Urinary bladder (tissue), 4 donors: ENCODE results near the gene PLCXD1. TPM values are rescaled to one million over a fixed set of nuclear protein-coding genes. Genes with fewer than 3 reads are reported as not detected.
"Not testable (repeated sequence)": the region's sequence is repeated elsewhere in the genome, so short reads cannot be mapped to it uniquely, and the experiment has no call there.

Source experiments
- DNase-seq: peaks from one replicate; pipeline ENCODE4 v3.0.0-alpha.2; 2015; ENCODE audit errors: extremely low spot score
- H3K27ac ChIP-seq: one replicate; pipeline ENCODE4 v1.5.1; 2013; ENCODE audit warnings: low read depth, mild to moderate bottlenecking, moderate library complexity
- H3K36me3 ChIP-seq: one replicate; pipeline ENCODE4 v1.6.1; 2013; ENCODE audit warnings: mild to moderate bottlenecking, moderate library complexity; ENCODE audit not compliant: insufficient read depth
- H3K4me1 ChIP-seq: one replicate; pipeline ENCODE4 v1.6.1; 2013; ENCODE audit warnings: mild to moderate bottlenecking, moderate library complexity; ENCODE audit not compliant: insufficient read depth
- H3K4me3 ChIP-seq: one replicate; pipeline ENCODE4 v1.5.1; 2013; ENCODE audit warnings: low read depth, low read length
- WGBS: extraction: QIAGEN DNeasy Blood & Tissue Kit; methylation state at CpG from one replicate; pipeline ENCODE4 v1.1.7; 2013; 5-methylcytosine and 5-hydroxymethylcytosine counted together
- polyA plus RNA-seq: library from polyadenylated mRNA; stranded (reverse); fragments of 200-250 nt; gene quantifications from one replicate; pipeline ENCODE4 v1.2.3, GENCODE V29; 2013
- total RNA-seq: library from RNA; depleted of rRNA; stranded (reverse); fragments of >200 nt; gene quantifications from one replicate; pipeline ENCODE4 v1.2.3, GENCODE V29; 2014
- donor health status: healthy with polysubstance abuse.
- donor health status: healthy.

Gene PLCXD1
- total and polyA plus RNA-seq, 2 donors: 5.2 to 10.2 TPM

DNA sequence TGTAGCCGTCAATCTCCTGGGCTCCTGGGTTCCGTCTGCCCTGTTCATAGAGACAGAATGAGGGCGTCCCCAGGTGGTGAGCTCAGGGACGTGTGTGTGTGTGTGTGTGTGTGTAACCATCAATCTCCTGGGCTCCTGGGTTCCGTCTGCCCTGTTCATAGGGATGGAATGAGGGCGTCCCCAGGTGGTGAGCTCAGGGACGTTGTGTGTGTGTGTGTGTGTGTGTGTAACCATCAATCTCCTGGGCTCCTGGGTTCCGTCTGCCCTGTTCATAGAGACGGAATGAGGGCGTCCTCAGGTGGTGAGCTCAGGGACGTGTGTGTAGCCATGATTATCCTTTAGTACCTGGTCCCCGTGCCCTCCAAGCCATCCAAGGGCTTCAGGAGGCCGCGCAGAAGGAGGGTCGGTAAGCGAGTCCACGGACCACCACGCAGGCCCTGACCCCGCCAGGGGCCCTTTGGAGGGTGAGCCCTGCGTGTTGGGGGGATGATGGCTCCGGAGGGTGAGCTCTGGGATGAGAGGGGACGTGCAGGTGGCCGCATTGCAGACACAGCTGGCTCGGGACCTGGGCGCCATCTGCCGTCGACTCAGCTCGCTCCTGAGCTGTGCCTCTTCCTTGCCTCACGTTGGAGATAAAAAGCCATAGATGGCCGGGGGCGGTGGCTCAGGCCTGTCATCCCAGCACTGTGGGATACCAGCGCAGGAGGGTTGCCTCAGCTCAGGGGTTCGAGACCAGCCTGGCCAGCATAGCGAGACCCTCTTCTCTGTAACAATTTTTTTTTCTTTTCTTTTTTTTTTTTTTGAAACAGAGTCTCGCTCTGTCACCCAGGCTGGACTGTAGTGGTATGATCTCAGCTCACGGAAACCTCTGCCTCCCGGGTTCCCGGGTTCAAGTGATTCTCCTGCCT is 42.8 kb downstream of the PLCXD1 start:
- 80% methylated on average over 38 of the region's 38 CpGs for WGBS
- Histone ChIP-seq H3K27ac (no peak overlapping the region), H3K4me3 (no peak overlapping the region), H3K4me1 (no peaks in the 10 kb centered on the region), H3K36me3 (no peaks in the 10 kb centered on the region)
- no peak for DNase-seq

DNA sequence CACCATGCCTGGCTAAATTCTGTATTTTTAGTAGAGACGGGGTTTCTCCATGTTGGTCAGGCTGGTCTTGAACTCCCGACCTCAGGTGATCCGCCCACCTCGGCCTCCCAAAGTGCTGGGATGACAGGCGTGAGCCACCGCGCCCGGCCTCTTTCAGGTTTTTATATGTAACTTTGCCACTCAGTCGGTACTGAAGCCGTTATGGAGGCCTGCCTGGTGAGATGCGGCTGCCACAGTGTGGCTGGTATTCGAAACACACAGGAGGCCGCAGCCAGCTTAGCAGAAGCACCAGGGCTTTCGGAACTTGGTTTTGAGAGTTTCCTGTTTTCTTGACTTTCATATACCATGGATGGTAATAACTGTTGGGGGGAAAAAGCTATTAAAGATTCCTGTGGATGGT is 43.5 kb downstream of the PLCXD1 start:
- not testable (repeated sequence) for H3K4me1 ChIP-seq, H3K36me3 ChIP-seq, H3K27ac ChIP-seq, H3K4me3 ChIP-seq, DNase-seq
- WGBS: 87% methylated on average over 14 of the region's 14 CpGs

DNA sequence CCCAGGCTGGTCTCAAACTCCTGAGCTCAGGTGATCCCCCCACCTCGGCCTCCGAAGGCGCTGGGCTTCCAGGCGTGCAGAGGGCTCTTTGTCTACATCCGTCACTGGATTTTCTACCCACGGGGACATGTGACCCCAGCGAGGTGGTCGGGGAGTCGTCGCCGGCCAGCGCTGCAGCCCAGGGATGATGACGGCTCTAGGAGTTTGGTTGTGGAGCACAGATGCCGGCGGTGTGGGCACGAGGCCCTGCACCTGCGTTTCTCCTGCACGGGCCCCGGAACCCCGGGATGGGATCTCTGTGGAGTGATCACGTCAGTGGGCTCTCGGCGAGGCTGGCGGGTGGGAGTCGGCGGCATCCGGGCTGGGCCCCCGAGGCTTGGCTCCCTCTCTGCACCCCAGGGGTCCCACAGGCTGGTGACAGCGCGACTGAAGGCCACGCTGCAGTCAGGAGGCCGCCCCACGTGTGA is 46.5 kb downstream of the PLCXD1 start:
- H3K4me3 ChIP-seq: no peak overlapping the region
- H3K4me1 ChIP-seq: peaks cover 3% of the 10 kb centered on the region
- H3K27ac ChIP-seq: no peak overlapping the region
- no peak for DNase-seq
- 88% methylated on average over 33 of the region's 33 CpGs for WGBS
- H3K36me3 ChIP-seq: no peaks in the 10 kb centered on the region

DNA sequence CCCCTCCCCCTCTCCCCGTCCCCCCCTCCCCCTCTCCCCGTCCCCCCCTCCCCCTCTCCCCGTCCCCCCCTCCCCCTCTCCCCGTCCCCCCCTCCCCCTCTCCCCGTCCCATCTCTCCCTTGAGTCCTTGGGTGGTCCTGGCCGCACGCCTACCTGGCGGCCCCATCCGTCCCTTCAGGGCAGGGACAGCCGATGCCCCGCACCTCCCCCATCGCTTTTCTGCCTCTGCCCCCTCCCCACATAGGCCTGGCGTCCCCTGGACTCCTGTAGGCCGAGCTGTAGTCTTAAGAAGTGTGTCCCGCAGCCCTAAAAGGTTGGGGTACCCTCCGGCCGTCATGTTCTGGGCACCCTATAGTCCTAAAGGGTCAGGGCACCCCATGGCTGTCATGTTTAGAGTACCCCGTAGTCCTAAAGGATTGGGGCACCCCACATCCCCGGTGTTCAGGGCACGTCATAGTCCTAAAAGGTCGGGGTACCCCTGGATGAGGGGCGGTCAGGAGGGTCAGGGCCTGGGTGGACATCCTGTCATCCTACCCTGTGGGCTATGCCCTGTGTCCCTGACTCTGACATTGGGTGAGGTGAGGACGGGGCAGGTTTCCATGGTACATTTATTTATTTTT is 48.2 kb downstream of the PLCXD1 start:
- WGBS: 81% methylated on average over 18 of the region's 23 CpGs
- DNase-seq: no peak
- peaks cover 3% of the 10 kb centered on the region for H3K4me1 ChIP-seq
- H3K4me3 ChIP-seq: no peak overlapping the region
- H3K36me3 ChIP-seq: no peaks in the 10 kb centered on the region
- H3K27ac ChIP-seq: no peak overlapping the region

DNA sequence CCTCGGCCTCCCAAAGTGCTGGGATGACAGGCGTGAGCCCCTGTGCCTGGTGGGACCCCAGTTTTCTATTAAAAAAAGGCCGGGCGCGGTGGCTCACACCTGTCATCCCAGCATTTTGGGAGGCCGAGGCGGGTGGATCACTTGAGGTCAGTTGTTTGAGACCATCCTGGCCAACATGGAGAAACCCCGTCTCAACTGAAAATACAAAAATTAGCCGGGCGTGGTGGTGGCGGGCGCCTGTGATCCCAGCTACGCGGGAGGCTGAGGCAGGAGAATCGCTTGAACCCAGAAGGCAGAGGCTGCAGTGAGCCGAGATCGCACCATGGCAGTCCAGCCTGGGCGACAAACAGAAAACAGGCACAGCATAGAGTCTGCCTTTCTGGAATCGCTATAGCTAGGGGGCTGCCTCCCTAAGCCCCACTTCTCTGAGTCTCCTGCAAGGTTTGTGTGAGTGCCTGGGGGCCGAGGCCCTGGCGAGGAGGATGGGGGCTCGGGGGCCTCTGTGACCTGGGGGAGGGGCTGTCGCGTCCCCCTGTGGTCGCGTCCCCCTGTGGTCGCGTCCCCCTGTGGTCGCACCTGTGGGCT is 49.1 kb downstream of the PLCXD1 start:
- not testable (repeated sequence) for H3K4me1 ChIP-seq, H3K36me3 ChIP-seq, H3K27ac ChIP-seq, H3K4me3 ChIP-seq, DNase-seq
- 73% methylated on average over 29 of the region's 29 CpGs for WGBS

DNA sequence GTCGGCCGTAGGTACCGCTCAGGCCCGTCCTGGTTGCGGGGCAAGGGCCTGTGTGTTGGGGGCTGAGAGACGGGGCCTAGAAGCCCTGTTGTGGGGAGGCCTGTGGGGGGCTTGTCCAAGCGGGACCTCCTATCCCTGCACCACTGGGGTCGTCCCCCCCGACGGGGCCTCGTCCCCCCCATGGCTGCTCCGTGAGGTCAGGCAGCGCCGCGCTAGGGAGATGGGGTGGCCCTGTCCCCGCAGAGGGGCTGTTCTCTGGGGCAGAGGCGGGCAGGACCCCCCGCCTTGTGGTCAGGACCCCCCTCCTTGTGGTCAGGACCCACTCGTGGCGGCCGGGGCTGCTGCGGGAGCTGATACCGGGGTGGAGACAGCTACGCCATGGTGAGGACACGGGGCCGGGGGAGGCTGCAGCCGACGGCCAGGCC is 49.6 kb downstream of the PLCXD1 start:
- no peaks in the 10 kb centered on the region for H3K36me3 ChIP-seq
- peaks cover 3% of the 10 kb centered on the region for H3K4me1 ChIP-seq
- H3K4me3 ChIP-seq: peak overlapping the region; percentile 12
- DNase-seq: no peak
- 16% methylated on average over 28 of the region's 28 CpGs for WGBS
- H3K27ac ChIP-seq: no peak overlapping the region

DNA sequence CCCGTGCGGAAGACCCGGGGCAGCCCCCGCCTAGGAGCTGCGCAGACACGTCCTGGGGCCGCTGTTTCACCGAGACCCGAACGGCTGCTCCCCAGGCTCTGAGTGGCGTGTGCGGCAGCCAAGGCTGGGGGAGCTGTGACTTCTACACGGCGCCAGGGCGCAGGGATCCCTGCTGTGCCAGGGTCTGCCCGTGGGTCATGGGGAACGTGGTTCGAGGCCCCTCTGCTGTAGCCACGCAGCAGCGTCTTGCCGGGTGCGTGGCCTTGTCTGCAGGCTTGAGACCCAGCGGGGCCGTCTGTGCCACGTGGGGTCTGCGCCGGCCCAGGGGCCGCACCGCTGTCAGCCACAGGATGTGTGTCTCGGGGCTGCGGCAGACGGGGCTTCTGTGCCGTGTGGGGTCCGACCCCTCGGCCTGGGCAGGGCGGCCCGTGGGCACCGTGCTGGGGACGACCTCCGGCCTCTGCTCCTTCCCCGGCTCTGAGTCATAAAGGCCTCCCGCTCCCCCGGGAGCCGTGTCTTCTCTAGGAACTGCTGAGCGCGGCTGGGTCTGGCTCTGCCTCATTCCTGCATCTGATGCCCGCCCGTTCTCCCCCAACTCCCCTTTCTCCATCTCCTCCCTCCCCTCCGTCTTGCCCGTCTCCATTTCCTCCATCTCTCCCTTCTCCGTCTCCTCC is 50.1 kb downstream of the PLCXD1 start:
- H3K4me1 ChIP-seq: peaks cover 3% of the 10 kb centered on the region
- WGBS: 2% methylated on average over 51 of the region's 51 CpGs
- H3K36me3 ChIP-seq: peaks cover 2% of the 10 kb centered on the region
- no peak overlapping the region for H3K27ac ChIP-seq
- peak overlapping the region; percentile 12 for H3K4me3 ChIP-seq
- no peak for DNase-seq

DNA sequence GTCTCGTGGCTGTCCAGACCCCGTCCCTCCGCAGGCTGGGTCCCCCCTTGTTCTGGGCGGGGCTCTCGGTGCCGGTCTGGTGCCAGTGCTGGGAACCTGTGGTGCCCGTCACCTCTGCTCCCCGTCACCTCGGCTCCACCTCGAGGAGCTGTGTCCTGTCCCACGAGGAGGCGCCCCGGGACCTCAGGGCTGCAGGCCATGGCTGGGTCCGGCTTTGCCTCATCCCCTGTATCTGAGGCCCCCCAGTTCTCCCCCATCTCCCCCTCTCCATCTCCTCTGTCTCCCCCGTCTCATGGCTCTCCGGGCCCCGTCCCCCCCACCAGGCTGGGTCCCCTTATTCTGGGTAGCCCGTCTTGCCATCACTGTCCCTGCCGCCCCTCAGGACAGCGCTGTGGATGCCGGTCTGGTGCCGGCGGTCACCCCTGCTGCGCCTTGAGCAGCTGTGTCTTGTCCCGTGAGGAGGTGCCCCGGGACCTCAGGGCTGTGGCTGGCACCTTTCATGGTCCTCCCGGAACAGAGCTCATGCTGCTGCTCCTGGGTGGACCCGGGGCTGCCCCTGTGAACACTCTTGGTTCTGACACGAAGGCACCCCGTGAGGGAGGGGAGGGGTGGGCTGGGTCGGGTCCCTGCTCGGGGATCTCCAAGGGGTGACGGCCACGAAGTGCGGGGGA is 50.8 kb downstream of the PLCXD1 start:
- H3K36me3 ChIP-seq: peaks cover 3% of the 10 kb centered on the region
- H3K4me3 ChIP-seq: no peak overlapping the region
- no peak overlapping the region for H3K27ac ChIP-seq
- WGBS: 46% methylated on average over 34 of the region's 35 CpGs
- peaks cover 3% of the 10 kb centered on the region for H3K4me1 ChIP-seq
- no peak for DNase-seq

DNA sequence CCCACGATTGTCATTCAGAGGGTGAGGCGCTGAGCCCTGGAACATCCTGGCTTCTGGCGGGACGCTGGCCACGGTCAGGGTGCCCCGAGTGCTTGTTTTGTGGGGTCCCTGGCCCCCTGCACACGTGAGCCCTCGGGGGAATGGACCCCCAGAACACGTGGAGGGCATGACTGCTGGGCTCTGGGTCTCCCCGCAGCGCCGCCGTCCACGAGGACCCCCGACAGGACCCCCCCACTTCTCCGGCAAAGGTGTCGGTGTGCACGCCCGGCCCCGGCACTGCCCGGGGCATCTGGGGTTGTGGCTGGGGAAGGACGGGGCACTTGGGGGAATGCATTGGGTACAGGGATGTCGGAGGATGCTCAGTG is 51.3 kb downstream of the PLCXD1 start:
- Histone ChIP-seq H3K36me3 (peaks cover 3% of the 10 kb centered on the region), H3K4me3 (no peak overlapping the region), H3K4me1 (peaks cover 3% of the 10 kb centered on the region), H3K27ac (no peak overlapping the region)
- no peak for DNase-seq
- WGBS: 88% methylated on average over 23 of the region's 23 CpGs

DNA sequence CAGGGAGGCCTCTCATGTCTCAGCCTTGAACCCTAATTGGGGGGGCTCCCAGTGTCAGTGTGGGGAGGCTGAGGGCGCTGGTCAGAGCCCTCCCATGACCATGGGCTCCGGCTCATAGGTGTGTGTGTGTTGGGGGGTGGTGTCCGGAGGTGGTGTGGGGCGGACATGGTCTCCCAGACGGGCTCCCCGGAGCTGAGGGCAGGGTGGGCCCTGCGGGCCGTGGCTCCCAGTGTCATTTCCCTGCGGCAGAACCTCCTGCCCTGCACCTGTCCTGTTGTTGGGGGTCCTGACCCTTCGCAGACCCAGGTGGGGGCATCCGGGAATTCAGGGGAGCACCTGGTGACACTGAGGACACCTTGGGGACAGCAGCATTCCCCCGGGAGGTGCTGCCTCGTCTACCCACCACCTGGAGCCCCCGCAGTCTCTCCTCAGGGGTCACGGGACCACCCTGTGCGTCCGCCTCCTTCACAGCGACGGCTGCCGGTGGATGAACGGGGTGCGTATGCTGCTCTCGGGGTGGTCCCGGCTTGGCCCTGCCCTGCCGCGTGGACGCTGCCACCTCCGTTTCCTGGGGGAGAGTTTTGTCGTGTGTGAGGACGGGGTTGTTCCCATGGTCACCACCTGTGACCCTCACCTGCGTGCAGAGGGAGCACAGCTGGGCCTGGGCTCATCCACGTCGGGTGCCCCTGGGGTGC is 51.9 kb downstream of the PLCXD1 start:
- Histone ChIP-seq H3K4me3 (no peak overlapping the region), H3K4me1 (peaks cover 3% of the 10 kb centered on the region), H3K36me3 (peaks cover 3% of the 10 kb centered on the region), H3K27ac (no peak overlapping the region)
- no peak for DNase-seq
- 93% methylated on average over 33 of the region's 33 CpGs for WGBS

DNA sequence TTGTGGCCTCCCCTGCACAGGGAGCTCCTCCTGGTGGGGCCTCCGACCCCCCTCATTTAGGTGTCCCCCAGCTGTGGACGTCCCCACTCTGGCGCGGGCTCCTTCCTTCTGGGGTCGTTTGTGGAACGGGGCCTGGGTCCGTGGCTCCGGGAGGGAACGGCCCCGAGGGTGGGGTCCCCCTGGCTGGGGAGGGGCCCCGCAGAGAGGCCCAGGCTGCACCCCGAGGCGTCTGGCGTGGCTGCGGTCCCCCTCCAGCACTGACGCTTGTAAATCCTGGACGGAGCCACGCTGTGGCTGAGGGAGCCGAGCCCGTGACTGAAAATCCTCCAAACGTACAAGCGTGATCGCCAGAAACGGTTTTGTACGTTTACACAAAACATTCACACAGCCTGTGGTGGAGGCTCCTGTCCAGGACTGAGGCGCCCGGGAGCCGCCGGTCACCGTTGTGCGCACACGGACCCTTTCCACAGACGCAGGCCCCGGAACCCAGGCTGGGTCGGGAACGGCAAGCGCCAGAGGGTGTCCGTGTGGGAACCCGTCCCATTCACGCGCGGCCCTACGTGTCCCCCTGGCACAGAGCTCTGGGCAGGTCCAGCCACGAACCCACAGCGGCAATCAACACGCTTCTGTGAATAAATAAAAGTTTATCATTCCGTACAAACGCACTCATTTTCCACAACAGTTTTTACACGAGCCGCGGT is 52.6 kb downstream of the PLCXD1 start:
- Histone ChIP-seq H3K4me1 (peaks cover 3% of the 10 kb centered on the region), H3K36me3 (peaks cover 3% of the 10 kb centered on the region), H3K4me3 (no peak overlapping the region), H3K27ac (no peak overlapping the region)
- no peak for DNase-seq
- WGBS: 92% methylated on average over 51 of the region's 51 CpGs

DNA sequence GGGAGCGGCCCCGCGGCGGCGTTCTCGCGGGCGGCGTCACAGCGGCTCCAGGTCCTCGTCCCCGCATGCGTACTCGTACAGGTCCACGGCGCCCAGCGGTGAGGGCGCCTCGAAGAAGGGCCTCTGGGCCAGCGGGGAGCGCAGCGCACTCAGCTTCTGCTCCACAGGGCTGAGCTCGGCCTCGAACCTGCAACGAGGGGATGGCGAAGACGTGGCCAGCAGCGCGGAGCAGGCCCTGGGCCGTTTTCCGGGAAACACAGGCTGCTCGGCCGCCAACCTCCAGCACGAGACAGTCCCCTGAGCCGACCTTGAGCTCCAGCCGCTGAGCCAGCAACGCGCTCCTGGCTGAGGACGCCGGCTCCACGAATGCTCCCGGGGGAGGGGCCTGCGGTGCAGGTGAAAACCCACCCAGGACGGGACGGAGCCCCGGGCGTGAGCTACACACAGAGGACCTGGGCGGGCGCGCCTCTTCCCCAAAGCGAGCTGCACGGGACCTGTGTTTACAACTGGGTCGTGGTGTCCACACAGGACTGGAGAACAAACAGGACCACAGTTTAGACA is 53.2 kb downstream of the PLCXD1 start:
- WGBS: 94% methylated on average over 53 of the region's 53 CpGs
- peaks cover 3% of the 10 kb centered on the region for H3K4me1 ChIP-seq
- H3K4me3 ChIP-seq: no peak overlapping the region
- DNase-seq: no peak
- peaks cover 3% of the 10 kb centered on the region for H3K36me3 ChIP-seq
- no peak overlapping the region for H3K27ac ChIP-seq
